Measurements from ENCODE around the gene DPM2. TPM values are rescaled to one million over a fixed set of nuclear protein-coding genes. Genes with fewer than 3 reads are reported as not detected.

Gene DPM2
- total and polyA plus RNA-seq, 2 experiments from 2014 or later: 19.2 to 57.1 TPM

- Histone ChIP-seq H3K27ac (peak overlapping the region; percentile 97), H3K4me2 (peak overlapping the region; percentile 92), H3K9me3 (ENCODE audit: low read depth) (no peaks in the 10 kb centered on the region), H3K9me2 (replicated peaks; ENCODE audit: insufficient read depth) (no peaks in the 10 kb centered on the region), H3K4me3 (no peak overlapping the region), H3K36me3 (replicated peaks; ENCODE audit: insufficient read depth, low read depth) (no peaks in the 10 kb centered on the region), H3K27me3 (no peaks in the 10 kb centered on the region), H3K4me1 (ENCODE audit: insufficient read depth) (peaks cover 100% of the 10 kb centered on the region), H4K20me1 (ENCODE audit: insufficient read depth, poor library complexity, severe bottlenecking) (peaks cover 75% of the 10 kb centered on the region), H2AFZ (no peak overlapping the region), H3K79me2 (peaks cover 100% of the 10 kb centered on the region)
- TF ChIP-seq EZH2phosphoT487 (IDR thresholded peaks at IDR 0.05; ENCODE audit: low read depth, severe bottlenecking, unreplicated experiment) (no peak), CTCF (IDR thresholded peaks at IDR 0.05; ENCODE audit: poor library complexity) (no peak), EZH2 (IDR thresholded peaks at IDR 0.05; ENCODE audit: borderline replicate concordance) (no peak)
- DNase-seq (ENCODE audit: low spot score): peak; percentile 30
- WGBS (ENCODE audit: low lambda C conversion rate, missing lambda C conversion rate): 53% methylated on average over 18 of the region's 20 CpGs
These were observed 33.9 kb upstream of the DPM2 start for GRCh38 chr9:127971357-127972235.

- H3K36me3 ChIP-seq (replicated peaks; ENCODE audit: insufficient read depth, low read depth): no peaks in the 10 kb centered on the region
- H3K79me2 ChIP-seq: peaks cover 99% of the 10 kb centered on the region
- H3K9me2 ChIP-seq (replicated peaks; ENCODE audit: insufficient read depth): no peaks in the 10 kb centered on the region
- no peak for DNase-seq (ENCODE audit: low spot score)
- peaks cover 100% of the 10 kb centered on the region for H3K4me1 ChIP-seq (ENCODE audit: insufficient read depth)
- no peaks in the 10 kb centered on the region for H3K9me3 ChIP-seq (ENCODE audit: low read depth)
- H4K20me1 ChIP-seq (ENCODE audit: insufficient read depth, poor library complexity, severe bottlenecking): peaks cover 65% of the 10 kb centered on the region
- WGBS (ENCODE audit: low lambda C conversion rate, missing lambda C conversion rate): 63% methylated on average over 15 of the region's 16 CpGs
- H3K27me3 ChIP-seq: no peaks in the 10 kb centered on the region
- H2AFZ ChIP-seq: no peak overlapping the region
- peak overlapping the region; percentile 92 for H3K4me2 ChIP-seq
- no peak for TF ChIP-seq EZH2 (IDR thresholded peaks at IDR 0.05; ENCODE audit: borderline replicate concordance)
- TF ChIP-seq EZH2phosphoT487 (IDR thresholded peaks at IDR 0.05; ENCODE audit: low read depth, severe bottlenecking, unreplicated experiment): no peak
- TF ChIP-seq CTCF (IDR thresholded peaks at IDR 0.05; ENCODE audit: poor library complexity): no peak
- no peak overlapping the region for H3K4me3 ChIP-seq
- peak overlapping the region; percentile 97 for H3K27ac ChIP-seq
These were observed 33.0 kb upstream of the DPM2 start for GRCh38 chr9:127970401-127971313.

DNA sequence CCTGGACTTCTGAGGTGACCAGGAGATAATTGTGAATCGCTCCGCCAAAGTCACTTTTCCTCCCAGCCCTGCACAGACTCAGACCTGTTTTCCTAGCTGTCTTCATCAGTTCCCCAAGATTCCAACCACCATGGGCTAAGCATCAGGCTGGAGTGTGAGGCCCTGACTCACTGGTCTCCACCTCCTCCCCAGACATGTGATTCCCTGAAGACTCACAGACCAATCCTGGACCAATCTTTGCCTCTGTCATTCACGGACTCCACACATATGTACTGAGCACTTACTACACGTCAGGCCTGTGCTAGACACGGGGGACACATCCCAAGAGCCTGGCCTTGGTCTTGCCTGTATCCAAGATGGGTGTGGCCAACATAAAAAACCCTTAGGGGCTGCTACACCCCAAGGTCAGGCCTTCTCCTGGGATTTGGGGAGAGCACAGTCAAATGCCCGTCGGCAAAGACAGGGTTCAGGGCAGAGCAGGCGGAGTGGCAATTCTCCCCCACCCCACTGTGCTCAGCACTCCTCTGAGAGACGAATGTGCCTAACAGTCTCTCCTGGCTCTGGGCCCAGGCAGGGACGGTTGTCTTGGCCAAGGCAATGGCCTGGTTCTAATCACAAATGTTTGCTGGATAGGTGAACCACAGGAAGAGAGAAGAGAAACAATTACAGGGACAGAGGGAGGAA, 31.2 kb upstream of the DPM2 start:
- H3K27ac ChIP-seq: peak overlapping the region; percentile 97
- peaks cover 91% of the 10 kb centered on the region for H3K79me2 ChIP-seq
- H3K36me3 ChIP-seq (replicated peaks; ENCODE audit: insufficient read depth, low read depth): no peaks in the 10 kb centered on the region
- peaks cover 96% of the 10 kb centered on the region for H3K4me1 ChIP-seq (ENCODE audit: insufficient read depth)
- TF ChIP-seq CTCF (IDR thresholded peaks at IDR 0.05; ENCODE audit: poor library complexity): no peak
- no peak for TF ChIP-seq EZH2phosphoT487 (IDR thresholded peaks at IDR 0.05; ENCODE audit: low read depth, severe bottlenecking, unreplicated experiment)
- no peaks in the 10 kb centered on the region for H3K27me3 ChIP-seq
- H3K9me2 ChIP-seq (replicated peaks; ENCODE audit: insufficient read depth): no peaks in the 10 kb centered on the region
- peak; percentile 74 for DNase-seq (ENCODE audit: low spot score)
- no peak overlapping the region for H2AFZ ChIP-seq
- WGBS (ENCODE audit: low lambda C conversion rate, missing lambda C conversion rate): 66% methylated on average over 10 of the region's 10 CpGs
- peak overlapping the region; percentile 43 for H3K4me2 ChIP-seq
- peaks cover 54% of the 10 kb centered on the region for H4K20me1 ChIP-seq (ENCODE audit: insufficient read depth, poor library complexity, severe bottlenecking)
- no peaks in the 10 kb centered on the region for H3K9me3 ChIP-seq (ENCODE audit: low read depth)
- no peak overlapping the region for H3K4me3 ChIP-seq
